HepG2 (cell line): ENCODE measurements around the gene MAGEE1. TPM values are rescaled to one million over a fixed set of nuclear protein-coding genes. Genes with fewer than 3 reads are reported as not detected.

Source experiments
- ATAC-seq: fragments of 200-7000 bp; cut with Tn5 transposase; 3 replicates; pipeline ENCODE4 v1.9.1; 2020; ENCODE audit warnings: mild to moderate bottlenecking, moderate library complexity
- BruUV-seq: library from RNA; stranded (reverse); fragments of 400-500 nt; replicated peaks from 2 replicates; lab custom pipeline; 2021; lab: Mats Ljungman, UMichigan
- CTCF ChIA-PET: fragments of 300-600 bp; formaldehyde crosslinking; extraction: SDS; loops from one replicate; lab custom pipeline; 2021; ENCODE audit warnings: low total read pairs, inconsistent platforms, low intra/inter-chr PET ratio; lab: Yijun Ruan, JAX
- POLR2A ChIA-PET: fragments of 350-600 bp; sonication (Branson Sonifier 250); formaldehyde crosslinking; loops from one replicate; lab custom pipeline; 2020; ENCODE audit warnings: antibody characterized with exemption, inconsistent platforms; lab: Yijun Ruan, JAX
- DNase-seq: peaks from one replicate; pipeline ENCODE4 v3.0.0-alpha.2; 2015; ENCODE audit warnings: low spot score
- FAIRE-seq: peaks from 3 replicates; lab custom pipeline; 2011; peaks lifted over from hg19 to GRCh38; lab: Jason Lieb, UNC
- H2AFZ ChIP-seq: one replicate; pipeline ENCODE4 v1.6.1; 2011; ENCODE audit warnings: low read length, inconsistent platforms
- H3K27ac ChIP-seq: fragments of 300-600 bp; 3 replicates; pipeline ENCODE4 v1.8.0; 2011; ENCODE audit warnings: mixed run types, mild to moderate bottlenecking, mixed read lengths, low read length, inconsistent platforms; ENCODE audit not compliant: insufficient read depth; ENCODE audit errors: extremely low read length
- H3K27me3 ChIP-seq, 2 experiments: fragments of 200-600 bp in 1 of 2; 2 replicates in 1 of 2; 3 replicates in 1 of 2; pipeline versions ENCODE4 v1.6.0 to v1.8.0; 2011; ENCODE audit warnings: low read length in 2 of 2, mild to moderate bottlenecking in 2 of 2, moderate library complexity in 2 of 2, inconsistent platforms in 1 of 2; ENCODE audit not compliant: insufficient read depth in 2 of 2, control insufficient read depth in 1 of 2
- H3K36me3 ChIP-seq, 2 experiments: fragments of 200-600 bp in 1 of 2; replicated peaks in 1 of 2; 2 replicates in 1 of 2; 3 replicates in 1 of 2; pipeline versions ENCODE4 v1.5.1 to v1.8.0; 2011; ENCODE audit warnings: low read length in 2 of 2, inconsistent platforms in 1 of 2; ENCODE audit not compliant: insufficient read depth in 2 of 2, control insufficient read depth in 1 of 2
- H3K4me1 ChIP-seq: 2 replicates; pipeline ENCODE4 v1.5.1; 2012; ENCODE audit warnings: low read length, inconsistent platforms; ENCODE audit not compliant: insufficient read depth
- H3K4me2 ChIP-seq: 2 replicates; pipeline ENCODE4 v1.6.0; 2011; ENCODE audit warnings: low read depth, low read length, inconsistent platforms
- H3K4me3 ChIP-seq, 3 experiments: fragments of 200-600 bp in 1 of 3; sonication (generic), shearing (Covaris generic) in 1 of 3; replicated peaks in 1 of 3; 2 replicates each; pipeline ENCODE4 v1.5.1; 2011 to 2016; ENCODE audit warnings: low read length in 3 of 3, inconsistent platforms in 2 of 3, low read depth in 2 of 3, mild to moderate bottlenecking in 2 of 3, control low read depth in 1 of 3, mixed read lengths in 1 of 3; ENCODE audit not compliant: insufficient read depth in 1 of 3
- H3K79me2 ChIP-seq: one replicate; pipeline ENCODE4 v1.6.1; 2011; ENCODE audit warnings: low read length, inconsistent platforms; ENCODE audit not compliant: insufficient read depth
- H3K9ac ChIP-seq: 2 replicates; pipeline ENCODE4 v1.6.0; 2011; ENCODE audit warnings: mild to moderate bottlenecking, low read depth, low read length, inconsistent platforms; ENCODE audit not compliant: insufficient read depth
- H3K9me3 ChIP-seq: 2 replicates; pipeline ENCODE4 v1.5.1; 2012; ENCODE audit warnings: mild to moderate bottlenecking, low read length
- H4K20me1 ChIP-seq: 2 replicates; pipeline ENCODE4 v1.6.0; 2011; ENCODE audit warnings: inconsistent platforms, mild to moderate bottlenecking, low read length, moderate library complexity; ENCODE audit not compliant: insufficient read depth
- DNMT1 ChIP-seq: sonication (generic); formaldehyde crosslinking; IDR thresholded peaks from 2 replicates; pipeline ENCODE4 v1.5.1; 2020; ENCODE audit warnings: mild to moderate bottlenecking, missing genetic modification reagents
- HOXA3 ChIP-seq: sonication (generic); formaldehyde crosslinking; IDR thresholded peaks from 2 replicates; pipeline ENCODE4 v1.5.0; 2020; ENCODE audit warnings: missing genetic modification reagents
- MAFF ChIP-seq: IDR thresholded peaks from 2 replicates; pipeline ENCODE4 v1.6.1; 2011; ENCODE audit warnings: low read depth, low read length, improper control_type of control experiment
- MAFK ChIP-seq, 2 experiments: IDR thresholded peaks in 1 of 2; conservative IDR thresholded peaks in 1 of 2; 2 replicates each; pipeline ENCODE4 v1.6.1; 2011; ENCODE audit warnings: improper control_type of control experiment in 2 of 2, low read length in 2 of 2
- NFATC3 ChIP-seq: sonication (generic); formaldehyde crosslinking; IDR thresholded peaks from 2 replicates; pipeline ENCODE4 v1.5.1; 2020; ENCODE audit warnings: mild to moderate bottlenecking, missing genetic modification reagents
- NFE2L2 ChIP-seq: fragments of 150-350 bp; IDR thresholded peaks from 2 replicates; pipeline ENCODE4 v1.6.1; 2014; ENCODE audit warnings: low read length
- TBX2 ChIP-seq: sonication (generic); formaldehyde crosslinking; IDR thresholded peaks from 2 replicates; pipeline ENCODE4 v1.5.0; 2020; ENCODE audit warnings: missing genetic modification reagents, mild to moderate bottlenecking, borderline replicate concordance
- YY1 ChIP-seq: IDR thresholded peaks from 2 replicates; pipeline ENCODE4 v1.6.1; 2011; ENCODE audit warnings: low read length, low read depth, moderate library complexity, mild to moderate bottlenecking; ENCODE audit not compliant: insufficient read depth, insufficient replicate concordance
- ZNF274 ChIP-seq: sonication (generic); formaldehyde crosslinking; IDR thresholded peaks from 2 replicates; pipeline ENCODE4 v1.5.1; 2020; ENCODE audit warnings: mild to moderate bottlenecking, missing genetic modification reagents
- ZNF556 ChIP-seq: sonication (generic); formaldehyde crosslinking; IDR thresholded peaks from 2 replicates; pipeline ENCODE4 v1.4.0; 2020; ENCODE audit warnings: mild to moderate bottlenecking, missing genetic modification reagents, borderline replicate concordance
- WGBS: methylation state at CpG from one replicate; pipeline ENCODE4 v1.1.6; 2017; ENCODE audit warnings: low lambda C conversion rate; 5-methylcytosine and 5-hydroxymethylcytosine counted together
- in situ Hi-C: cut with HindIII; loops from 2 replicates; pipeline ENCODE4 v1.10.0; 2017; ENCODE audit warnings: low pct_unique_long_range_greater_than_20kb; ENCODE audit not compliant: extremely low pct_ligation_motif_present
- intact Hi-C: fragments of 100-400 bp; cut with micrococcal nuclease; formaldehyde crosslinking; loops from one replicate; pipeline ENCODE4 v1.10.0; 2022; ENCODE audit not compliant: unreplicated experiment
- polyA plus RNA-seq, 8 experiments: library from polyadenylated mRNA; depleted of rRNA in 3 of 8; stranded (reverse) in 7 of 8; unstranded in 1 of 8; fragments of >200 nt; fragmentation: Illumina TruSeq in 4 of 8; extraction: Trizol in 4 of 8; gene quantifications; 2 replicates each; pipeline versions ENCODE4 v1.2.1 to v1.2.3, GENCODE V29; 2011 to 2016; ENCODE audit warnings: low read depth in 4 of 8, missing spikeins in 1 of 8, mixed read lengths in 1 of 8; ENCODE audit not compliant: insufficient read depth in 1 of 8
- total RNA-seq, 5 experiments: library from RNA; depleted of rRNA; stranded (reverse); fragments of >200 nt; fragmentation: Illumina TruSeq; extraction: Trizol; gene quantifications; 2 replicates each; pipeline ENCODE4 v1.2.3, GENCODE V29; 2016; ENCODE audit warnings: low read depth in 1 of 5
- TF ChIP-seq, protein P1 (sequence below): sonication (generic); formaldehyde crosslinking; IDR thresholded peaks from 2 replicates; pipeline ENCODE4 v1.4.0; 2020; ENCODE audit warnings: mild to moderate bottlenecking, missing genetic modification reagents
- TF ChIP-seq, protein P2 (sequence below): sonication (generic); formaldehyde crosslinking; IDR thresholded peaks from 2 replicates; pipeline ENCODE4 v1.5.1; 2020; ENCODE audit warnings: mild to moderate bottlenecking, missing genetic modification reagents, borderline replicate concordance

The MAGEE1 gene
- total and polyA plus RNA-seq, 2 of the 13 experiments (the other 11 are each of a cell fraction or from before 2014, with no cell fraction given): 0.17 to 1.2 TPM

DNA sequence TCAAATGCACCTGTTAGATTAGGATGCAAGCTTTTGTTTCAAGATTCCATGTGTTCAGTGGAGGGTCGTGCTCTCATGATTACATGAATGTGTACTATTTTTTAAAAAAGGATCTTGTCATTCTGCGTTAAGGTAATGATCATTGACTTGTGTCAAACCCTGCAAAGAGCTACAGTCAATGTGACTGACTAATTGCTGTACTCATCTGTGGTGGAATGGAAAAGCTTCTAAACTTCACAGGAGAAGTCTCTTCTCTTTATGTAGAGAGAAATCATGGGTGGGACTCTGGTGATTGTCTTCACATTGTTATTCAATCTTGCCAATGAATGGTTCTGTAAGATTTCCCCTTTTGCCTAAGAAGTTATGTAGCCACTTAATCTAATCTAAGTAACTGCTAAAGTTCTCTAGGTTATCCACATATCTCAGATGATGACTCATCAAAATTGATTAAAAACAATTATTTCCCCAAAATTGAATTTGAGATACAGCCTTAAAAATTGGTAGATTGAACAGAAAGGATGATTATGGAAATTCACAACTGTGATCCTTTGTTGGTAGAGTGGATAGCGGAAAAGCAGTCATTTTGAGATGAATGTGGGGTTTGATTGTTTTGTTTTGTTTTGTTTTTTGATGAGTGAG lies 6.7 kb downstream of the MAGEE1 start:
- H3K4me3 ChIP-seq: no peak overlapping the region
- ATAC-seq (no peak), FAIRE-seq (no peak)
- H3K79me2 ChIP-seq: no peaks in the 10 kb centered on the region
- CTCF ChIA-PET: no interaction called here
- H3K9ac ChIP-seq: no peak overlapping the region
- no peak overlapping the region for H2AFZ ChIP-seq
- H3K36me3 ChIP-seq: no peaks in the 10 kb centered on the region
- H3K9me3 ChIP-seq: no peaks in the 10 kb centered on the region
- no peaks in the 10 kb centered on the region for H3K27me3 ChIP-seq
- intact Hi-C loops: no loop called here
- no peak overlapping the region for H3K4me2 ChIP-seq
- 81% methylated on average over 2 of the region's 3 CpGs for WGBS
- no peaks in the 10 kb centered on the region for H3K4me1 ChIP-seq
- H3K27ac ChIP-seq: no peak overlapping the region
- TF ChIP-seq DNMT1 (CRISPR knock-in tag) (no peak), MAFK (conservative IDR thresholded peaks at IDR 0.05 in 1 of 2, IDR thresholded peaks at IDR 0.05 in 1 of 2; ENCODE audit: low read length in 2 of 2) (peak; percentile 49 to 88; a peak in 3 of 4 replicates), MAFF (peak; percentile 81), ZNF274 (CRISPR knock-in tag) (no peak), NFE2L2 (peak; percentile 17; the same call in 1 of the 2 replicates)
- TF ChIP-seq, all 625 proteins: peak for 3
- POLR2A ChIA-PET: no interaction called here
- in situ Hi-C loops: no loop called here
- BruUV-seq: no TSS peak
- H4K20me1 ChIP-seq: no peaks in the 10 kb centered on the region
- no peak for DNase-seq

DNA sequence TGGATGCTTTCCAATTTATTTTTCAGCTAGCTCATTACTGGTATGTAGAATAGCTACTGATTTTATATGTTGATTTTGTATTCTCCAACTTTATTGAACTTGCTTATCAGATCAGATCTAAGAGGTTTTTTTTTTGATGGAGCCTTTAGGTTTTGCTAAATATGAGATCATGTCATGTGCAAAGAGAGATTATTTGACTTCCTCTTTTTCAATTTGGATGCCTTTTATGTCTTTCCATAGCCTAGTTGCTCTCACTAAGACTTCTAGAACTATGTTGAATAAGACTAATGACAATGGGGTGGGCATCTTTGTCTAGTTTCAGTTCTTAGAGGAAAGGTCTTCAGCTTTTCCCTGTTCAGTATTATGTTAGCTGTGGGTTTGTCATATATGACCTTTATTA lies 11.7 kb downstream of the MAGEE1 start:
- ChIA-PET CTCF (no interaction called here), POLR2A (no interaction called here)

More for the DNA sequence above, 11.7 kb downstream of the MAGEE1 start:
- H3K4me2 ChIP-seq: no peak overlapping the region
- H3K9me3 ChIP-seq: no peaks in the 10 kb centered on the region
- ATAC-seq (no peak), DNase-seq (no peak), FAIRE-seq (no peak)
- no peaks in the 10 kb centered on the region for H3K4me1 ChIP-seq
- no peaks in the 10 kb centered on the region for H3K36me3 ChIP-seq
- no peak overlapping the region for H3K9ac ChIP-seq
- H3K79me2 ChIP-seq: no peaks in the 10 kb centered on the region
- no peak overlapping the region for H3K27ac ChIP-seq
- in situ Hi-C loops (no loop called here), intact Hi-C loops (no loop called here)
- no peaks in the 10 kb centered on the region for H4K20me1 ChIP-seq
- no peaks in the 10 kb centered on the region for H3K27me3 ChIP-seq
- H2AFZ ChIP-seq: no peak overlapping the region
- H3K4me3 ChIP-seq: no peak overlapping the region
- no TSS peak for BruUV-seq
- no peak for TF ChIP-seq TBX2 (CRISPR knock-in tag)
- TF ChIP-seq, protein P1, sequence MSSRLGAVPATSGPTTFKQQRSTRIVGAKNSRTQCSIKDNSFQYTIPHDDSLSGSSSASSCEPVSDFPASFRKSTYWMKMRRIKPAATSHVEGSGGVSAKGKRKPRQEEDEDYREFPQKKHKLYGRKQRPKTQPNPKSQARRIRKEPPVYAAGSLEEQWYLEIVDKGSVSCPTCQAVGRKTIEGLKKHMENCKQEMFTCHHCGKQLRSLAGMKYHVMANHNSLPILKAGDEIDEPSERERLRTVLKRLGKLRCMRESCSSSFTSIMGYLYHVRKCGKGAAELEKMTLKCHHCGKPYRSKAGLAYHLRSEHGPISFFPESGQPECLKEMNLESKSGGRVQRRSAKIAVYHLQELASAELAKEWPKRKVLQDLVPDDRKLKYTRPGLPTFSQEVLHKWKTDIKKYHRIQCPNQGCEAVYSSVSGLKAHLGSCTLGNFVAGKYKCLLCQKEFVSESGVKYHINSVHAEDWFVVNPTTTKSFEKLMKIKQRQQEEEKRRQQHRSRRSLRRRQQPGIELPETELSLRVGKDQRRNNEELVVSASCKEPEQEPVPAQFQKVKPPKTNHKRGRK: no peak
- no peak for TF ChIP-seq NFATC3
- no peak for TF ChIP-seq HOXA3
- TF ChIP-seq, protein P2, sequence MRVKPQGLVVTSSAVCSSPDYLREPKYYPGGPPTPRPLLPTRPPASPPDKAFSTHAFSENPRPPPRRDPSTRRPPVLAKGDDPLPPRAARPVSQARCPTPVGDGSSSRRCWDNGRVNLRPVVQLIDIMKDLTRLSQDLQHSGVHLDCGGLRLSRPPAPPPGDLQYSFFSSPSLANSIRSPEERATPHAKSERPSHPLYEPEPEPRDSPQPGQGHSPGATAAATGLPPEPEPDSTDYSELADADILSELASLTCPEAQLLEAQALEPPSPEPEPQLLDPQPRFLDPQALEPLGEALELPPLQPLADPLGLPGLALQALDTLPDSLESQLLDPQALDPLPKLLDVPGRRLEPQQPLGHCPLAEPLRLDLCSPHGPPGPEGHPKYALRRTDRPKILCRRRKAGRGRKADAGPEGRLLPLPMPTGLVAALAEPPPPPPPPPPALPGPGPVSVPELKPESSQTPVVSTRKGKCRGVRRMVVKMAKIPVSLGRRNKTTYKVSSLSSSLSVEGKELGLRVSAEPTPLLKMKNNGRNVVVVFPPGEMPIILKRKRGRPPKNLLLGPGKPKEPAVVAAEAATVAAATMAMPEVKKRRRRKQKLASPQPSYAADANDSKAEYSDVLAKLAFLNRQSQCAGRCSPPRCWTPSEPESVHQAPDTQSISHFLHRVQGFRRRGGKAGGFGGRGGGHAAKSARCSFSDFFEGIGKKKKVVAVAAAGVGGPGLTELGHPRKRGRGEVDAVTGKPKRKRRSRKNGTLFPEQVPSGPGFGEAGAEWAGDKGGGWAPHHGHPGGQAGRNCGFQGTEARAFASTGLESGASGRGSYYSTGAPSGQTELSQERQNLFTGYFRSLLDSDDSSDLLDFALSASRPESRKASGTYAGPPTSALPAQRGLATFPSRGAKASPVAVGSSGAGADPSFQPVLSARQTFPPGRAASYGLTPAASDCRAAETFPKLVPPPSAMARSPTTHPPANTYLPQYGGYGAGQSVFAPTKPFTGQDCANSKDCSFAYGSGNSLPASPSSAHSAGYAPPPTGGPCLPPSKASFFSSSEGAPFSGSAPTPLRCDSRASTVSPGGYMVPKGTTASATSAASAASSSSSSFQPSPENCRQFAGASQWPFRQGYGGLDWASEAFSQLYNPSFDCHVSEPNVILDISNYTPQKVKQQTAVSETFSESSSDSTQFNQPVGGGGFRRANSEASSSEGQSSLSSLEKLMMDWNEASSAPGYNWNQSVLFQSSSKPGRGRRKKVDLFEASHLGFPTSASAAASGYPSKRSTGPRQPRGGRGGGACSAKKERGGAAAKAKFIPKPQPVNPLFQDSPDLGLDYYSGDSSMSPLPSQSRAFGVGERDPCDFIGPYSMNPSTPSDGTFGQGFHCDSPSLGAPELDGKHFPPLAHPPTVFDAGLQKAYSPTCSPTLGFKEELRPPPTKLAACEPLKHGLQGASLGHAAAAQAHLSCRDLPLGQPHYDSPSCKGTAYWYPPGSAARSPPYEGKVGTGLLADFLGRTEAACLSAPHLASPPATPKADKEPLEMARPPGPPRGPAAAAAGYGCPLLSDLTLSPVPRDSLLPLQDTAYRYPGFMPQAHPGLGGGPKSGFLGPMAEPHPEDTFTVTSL: no peak
- TF ChIP-seq ZNF556 (CRISPR knock-in tag): no peak
- TF ChIP-seq YY1: no peak
